SK-N-SH (cell line): ENCODE measurements around the gene PRLR. TPM values are rescaled to one million over a fixed set of nuclear protein-coding genes. Genes with fewer than 3 reads are reported as not detected.

Experiments
- CTCF ChIA-PET: fragments of 300-600, 350-600 bp; formaldehyde crosslinking; extraction: SDS; loops from one replicate; lab custom pipeline; 2021; lab: Yijun Ruan, JAX
- POLR2A ChIA-PET: fragments of 350-600 bp; sonication (Branson Sonifier 250); formaldehyde crosslinking; extraction: SDS; loops from one replicate; lab custom pipeline; 2020; ENCODE audit warnings: antibody characterized with exemption, inconsistent platforms; lab: Yijun Ruan, JAX
- DNase-seq: peaks from one replicate; pipeline ENCODE4 v3.0.0; 2012
- H2AFZ ChIP-seq: fragments of 200-600 bp; sonication (generic); 2 replicates; pipeline ENCODE4 v1.8.1; 2016; ENCODE audit warnings: antibody characterized with exemption, mild to moderate bottlenecking, low read depth
- H3F3A ChIP-seq: fragments of 200-600 bp; sonication (generic); replicated peaks from 2 replicates; pipeline ENCODE3; 2016; ENCODE audit warnings: antibody characterized with exemption, mild to moderate bottlenecking; ENCODE audit not compliant: insufficient read depth
- H3K27ac ChIP-seq, 2 experiments: fragments of 200-500 bp in 1 of 2; fragments of 200-600 bp in 1 of 2; sonication (Bioruptor generic) in 1 of 2; sonication (generic), shearing (Covaris generic) in 1 of 2; 2 replicates each; pipeline versions ENCODE4 v1.5.1 to v1.6.1; 2014 to 2016; ENCODE audit warnings: low read depth in 2 of 2, inconsistent platforms in 1 of 2, low read length in 1 of 2, mild to moderate bottlenecking in 1 of 2, mixed read lengths in 1 of 2
- H3K27me3 ChIP-seq: fragments of 200-600 bp; sonication (generic), shearing (Covaris generic); 2 replicates; pipeline ENCODE4 v1.6.1; 2016; ENCODE audit warnings: mixed run types; ENCODE audit not compliant: insufficient read depth
- H3K36me3 ChIP-seq, 2 experiments: fragments of 200-500 bp in 1 of 2; fragments of 200-600 bp in 1 of 2; sonication (Bioruptor generic) in 1 of 2; sonication (generic) in 1 of 2; replicated peaks in 1 of 2; 2 replicates each; pipeline versions ENCODE3 to v1.5.1; 2014 to 2016; ENCODE audit warnings: low read length in 1 of 2, mild to moderate bottlenecking in 1 of 2; ENCODE audit not compliant: insufficient read depth in 2 of 2, control insufficient read depth in 1 of 2
- H3K4me1 ChIP-seq, 2 experiments: fragments of 200-500 bp in 1 of 2; fragments of 200-600 bp in 1 of 2; sonication (Bioruptor generic) in 1 of 2; sonication (generic), shearing (Covaris generic) in 1 of 2; 2 replicates each; pipeline versions ENCODE4 v1.5.1 to v1.6.1; 2014 to 2016; ENCODE audit warnings: low read depth in 1 of 2, low read length in 1 of 2, mixed run types in 1 of 2; ENCODE audit not compliant: insufficient read depth in 2 of 2, control insufficient read depth in 1 of 2
- H3K4me2 ChIP-seq: fragments of 200-600 bp; sonication (generic), shearing (Covaris generic); 2 replicates; pipeline ENCODE4 v1.6.1; 2017; ENCODE audit warnings: mixed run types
- H3K4me3 ChIP-seq, 2 experiments: fragments of 200-500 bp in 1 of 2; fragments of 200-600 bp in 1 of 2; sonication (Bioruptor generic) in 1 of 2; sonication (generic), shearing (Covaris generic) in 1 of 2; 2 replicates each; pipeline versions ENCODE4 v1.5.1 to v1.8.1; 2014 to 2016; ENCODE audit warnings: low read depth in 2 of 2, inconsistent platforms in 1 of 2, low read length in 1 of 2, mild to moderate bottlenecking in 1 of 2, mixed read lengths in 1 of 2, moderate library complexity in 1 of 2
- H3K79me2 ChIP-seq: fragments of 200-600 bp; sonication (generic); 2 replicates; pipeline ENCODE4 v1.8.1; 2017; ENCODE audit warnings: mild to moderate bottlenecking; ENCODE audit not compliant: insufficient read depth
- H3K9ac ChIP-seq: fragments of 200-600 bp; sonication (generic); 2 replicates; pipeline ENCODE4 v1.6.1; 2017; ENCODE audit warnings: mixed run types
- H3K9me2 ChIP-seq: fragments of 200-600 bp; sonication (generic); 2 replicates; pipeline ENCODE4 v1.6.1; 2017; ENCODE audit warnings: mixed run types
- H3K9me3 ChIP-seq: fragments of 200-600 bp; sonication (generic); 2 replicates; pipeline ENCODE4 v1.6.1; 2017; ENCODE audit warnings: mixed run types, mild to moderate bottlenecking, moderate library complexity
- H4K20me1 ChIP-seq: fragments of 200-600 bp; sonication (generic); 2 replicates; pipeline ENCODE4 v1.6.1; 2017; ENCODE audit warnings: mild to moderate bottlenecking, mixed run types; ENCODE audit not compliant: insufficient read depth
- CHD2 ChIP-seq: fragments of 150-350 bp; IDR thresholded peaks from 2 replicates; pipeline ENCODE4 v1.6.1; 2018; ENCODE audit warnings: low read length; ENCODE audit not compliant: partially characterized antibody
- ELF1 ChIP-seq: IDR thresholded peaks from 2 replicates; pipeline ENCODE4 v1.4.0; 2012
- EP300 ChIP-seq, 2 experiments: IDR thresholded peaks; 2 replicates each; pipeline versions ENCODE4 v1.4.0 to v1.6.1; 2012; ENCODE audit warnings: borderline replicate concordance in 1 of 2, low read depth in 1 of 2, low read length in 1 of 2
- FOSL2 ChIP-seq: IDR thresholded peaks from 2 replicates; pipeline ENCODE4 v1.4.0; 2012; ENCODE audit warnings: low read depth, mild to moderate bottlenecking, moderate library complexity, borderline replicate concordance
- FOXM1 ChIP-seq: IDR thresholded peaks from 2 replicates; pipeline ENCODE4 v1.4.0; 2012; ENCODE audit warnings: low read depth, mild to moderate bottlenecking
- GATA2 ChIP-seq: sonication (generic); formaldehyde crosslinking; IDR thresholded peaks from 2 replicates; pipeline ENCODE4 v1.5.0; 2020; ENCODE audit warnings: mild to moderate bottlenecking, missing genetic modification reagents
- JUND ChIP-seq: IDR thresholded peaks from 2 replicates; pipeline ENCODE4 v1.4.0; 2012
- MXI1 ChIP-seq: IDR thresholded peaks from 2 replicates; pipeline ENCODE4 v1.6.1; 2012; ENCODE audit warnings: mild to moderate bottlenecking, low read depth, low read length, improper control_type of control experiment
- NFIC ChIP-seq: IDR thresholded peaks from 2 replicates; pipeline ENCODE4 v1.4.0; 2012; ENCODE audit warnings: borderline replicate concordance
- NRF1 ChIP-seq: IDR thresholded peaks from 2 replicates; pipeline ENCODE4 v1.6.1; 2012; ENCODE audit warnings: low read depth, mild to moderate bottlenecking, low read length
- POLR2AphosphoS5 ChIP-seq: IDR thresholded peaks from 2 replicates; pipeline ENCODE4 v1.6.1; 2012; ENCODE audit warnings: low read depth, low read length
- RAD21 ChIP-seq: IDR thresholded peaks from 2 replicates; pipeline ENCODE4 v1.6.1; 2012; ENCODE audit warnings: mild to moderate bottlenecking, low read length
- RCOR1 ChIP-seq: fragments of 150-350 bp; IDR thresholded peaks from 2 replicates; pipeline ENCODE4 v1.6.1; 2017; ENCODE audit warnings: antibody characterized with exemption, low read length
- RXRA ChIP-seq: IDR thresholded peaks from 2 replicates; pipeline ENCODE4 v1.4.0; 2012; ENCODE audit warnings: low read depth, mild to moderate bottlenecking, borderline replicate concordance
- SIN3A ChIP-seq: IDR thresholded peaks from 2 replicates; pipeline ENCODE4 v1.6.1; 2012; ENCODE audit warnings: low read depth, mild to moderate bottlenecking, low read length, moderate library complexity, borderline replicate concordance
- SMC3 ChIP-seq: IDR thresholded peaks from 2 replicates; pipeline ENCODE4 v1.6.1; 2012; ENCODE audit warnings: low read depth, low read length, improper control_type of control experiment
- TCF12 ChIP-seq: IDR thresholded peaks from 2 replicates; pipeline ENCODE4 v1.4.0; 2012
- YY1 ChIP-seq: IDR thresholded peaks from 2 replicates; pipeline ENCODE4 v1.4.0; 2012; ENCODE audit warnings: low read depth, mild to moderate bottlenecking
- WGBS: methylation state at CpG from one replicate; pipeline ENCODE4 v1.1.6; 2017; ENCODE audit warnings: low lambda C conversion rate; 5-methylcytosine and 5-hydroxymethylcytosine counted together
- polyA plus RNA-seq, 3 experiments: library from polyadenylated mRNA; depleted of rRNA; stranded (reverse); fragments of >200 nt; gene quantifications; 2 replicates each; pipeline ENCODE4 v1.2.3, GENCODE V29; 2012
- TF ChIP-seq, protein P1 (sequence below): fragments of 150-350 bp; IDR thresholded peaks from 2 replicates; pipeline ENCODE4 v1.6.1; 2017; ENCODE audit warnings: antibody characterized with exemption, low read length, low read depth, borderline replicate concordance
- TF ChIP-seq, protein P2 (sequence below): IDR thresholded peaks from 2 replicates; pipeline ENCODE4 v1.4.0; 2012; ENCODE audit warnings: low read depth

PRLR gene
- polyA plus RNA-seq, 1 of the 3 experiments (the other 2 are of a cell fraction): 0.13 TPM

DNA sequence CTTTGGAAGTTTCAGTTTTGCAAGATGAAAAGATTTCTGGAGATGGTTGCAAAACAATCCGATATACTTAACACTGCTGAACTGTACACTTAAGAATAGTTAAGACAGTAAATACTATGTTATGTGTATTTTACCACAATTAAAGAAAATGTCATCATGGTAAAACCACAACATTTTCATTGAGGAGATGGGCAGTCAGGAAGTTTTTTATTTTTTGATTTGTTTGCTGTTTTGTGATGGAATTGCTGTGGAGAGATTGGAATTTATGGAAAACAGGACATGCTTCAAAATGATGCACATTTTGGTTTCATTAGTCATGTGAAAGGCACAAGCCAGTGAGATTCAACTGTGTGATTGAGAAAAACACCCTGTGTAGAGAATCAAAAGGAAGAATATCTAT is 92.1 kb downstream of the PRLR start:
- Histone ChIP-seq H4K20me1 (no peaks in the 10 kb centered on the region), H3K4me2 (no peak overlapping the region), H3K36me3 (no peaks in the 10 kb centered on the region)
- no peak for TF ChIP-seq EP300 (IDR thresholded peaks at IDR 0.05; ENCODE audit: borderline replicate concordance in 1 of 2, low read depth in 1 of 2, low read length in 1 of 2)
- TF ChIP-seq, protein P1, sequence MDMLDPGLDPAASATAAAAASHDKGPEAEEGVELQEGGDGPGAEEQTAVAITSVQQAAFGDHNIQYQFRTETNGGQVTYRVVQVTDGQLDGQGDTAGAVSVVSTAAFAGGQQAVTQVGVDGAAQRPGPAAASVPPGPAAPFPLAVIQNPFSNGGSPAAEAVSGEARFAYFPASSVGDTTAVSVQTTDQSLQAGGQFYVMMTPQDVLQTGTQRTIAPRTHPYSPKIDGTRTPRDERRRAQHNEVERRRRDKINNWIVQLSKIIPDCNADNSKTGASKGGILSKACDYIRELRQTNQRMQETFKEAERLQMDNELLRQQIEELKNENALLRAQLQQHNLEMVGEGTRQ: no peak
- TF ChIP-seq, all 33 proteins: peak for 0
- Histone ChIP-seq H3K9me2 (no peaks in the 10 kb centered on the region), H3K27ac (no peak overlapping the region), H3K9me3 (no peaks in the 10 kb centered on the region), H3K9ac (no peak overlapping the region), H3F3A (peaks cover 4% of the 10 kb centered on the region), H3K4me3 (no peak overlapping the region), H2AFZ (no peak overlapping the region), H3K79me2 (no peaks in the 10 kb centered on the region), H3K4me1 (no peaks in the 10 kb centered on the region), H3K27me3 (peaks cover 8% of the 10 kb centered on the region; the same call in 1 of the 2 replicates)
- ChIA-PET CTCF (no interaction called here), POLR2A (no interaction called here)
- WGBS: 45% methylated on average over 1 of the region's 1 CpG
- DNase-seq: no peak

DNA sequence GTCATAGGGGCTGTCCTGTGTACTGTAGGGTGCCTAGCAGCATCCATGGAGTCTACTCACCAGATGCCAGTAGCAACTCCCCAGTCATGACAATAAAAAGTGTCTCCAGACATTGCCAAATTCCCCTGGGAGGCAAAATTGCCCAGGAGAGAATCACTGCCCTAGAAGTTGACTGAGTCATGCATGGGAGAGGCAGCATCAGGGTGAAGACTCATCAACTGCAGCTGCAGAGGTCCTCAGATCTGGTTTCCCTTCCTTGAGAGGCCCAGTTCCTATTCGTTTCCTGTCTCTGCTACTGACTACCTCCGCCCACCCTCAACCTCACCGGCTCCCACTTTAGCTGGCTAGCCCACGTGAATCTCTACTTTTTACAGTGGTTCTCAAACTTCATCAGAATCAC is 93.9 kb downstream of the PRLR start:
- Histone ChIP-seq H3K9ac (no peak overlapping the region), H3K4me2 (no peak overlapping the region), H3K27me3 (no peaks in the 10 kb centered on the region), H3F3A (peaks cover 4% of the 10 kb centered on the region), H3K79me2 (no peaks in the 10 kb centered on the region), H2AFZ (peak overlapping the region; percentile 5; the same call in 1 of the 2 replicates), H4K20me1 (no peaks in the 10 kb centered on the region), H3K36me3 (no peaks in the 10 kb centered on the region), H3K4me3 (no peak overlapping the region), H3K9me3 (no peaks in the 10 kb centered on the region), H3K27ac (no peak overlapping the region; a peak in 1 of 4 replicates), H3K4me1 (no peaks in the 10 kb centered on the region), H3K9me2 (no peaks in the 10 kb centered on the region)
- ChIA-PET CTCF (no interaction called here), POLR2A (no interaction called here)
- no peak for DNase-seq
- TF ChIP-seq TCF12: peak; percentile 27; the same call in 1 of the 2 replicates
- peak; percentile 36 for TF ChIP-seq JUND
- TF ChIP-seq RXRA: no peak
- TF ChIP-seq NFIC: no peak
- TF ChIP-seq NRF1: no peak
- TF ChIP-seq FOSL2: peak; percentile 64; the same call in 1 of the 2 replicates
- no peak for TF ChIP-seq EP300 (IDR thresholded peaks at IDR 0.05; ENCODE audit: borderline replicate concordance in 1 of 2, low read depth in 1 of 2, low read length in 1 of 2)
- no peak for TF ChIP-seq CHD2
- no peak for TF ChIP-seq RAD21
- 42% methylated on average over 4 of the region's 4 CpGs for WGBS

DNA sequence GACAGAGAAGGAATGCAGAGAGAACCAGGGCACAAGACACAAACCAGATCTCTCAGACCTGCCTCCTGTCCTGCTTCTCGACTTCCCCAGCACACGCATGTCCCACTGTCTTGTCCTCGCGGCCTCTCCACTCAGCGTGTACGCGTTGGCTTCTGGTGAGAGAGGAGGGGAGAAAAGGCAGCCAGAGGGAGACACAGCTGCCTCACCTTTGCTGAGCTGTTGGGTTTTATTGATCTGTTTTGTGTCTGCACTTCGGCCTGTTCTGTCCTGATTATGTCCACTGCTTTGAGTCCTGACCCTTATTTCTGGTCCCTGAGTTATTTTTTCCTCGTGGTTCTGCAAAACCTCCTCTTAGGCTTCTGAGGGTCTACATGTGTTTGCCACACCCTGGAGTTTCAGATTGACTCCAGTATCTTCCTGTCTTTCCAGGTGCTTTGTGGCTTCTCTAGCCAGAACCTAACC is 95.0 kb downstream of the PRLR start:
- CTCF ChIA-PET: no interaction called here
- peaks cover 4% of the 10 kb centered on the region for H3F3A ChIP-seq
- H4K20me1 ChIP-seq: no peaks in the 10 kb centered on the region
- DNase-seq: no peak
- POLR2A ChIA-PET: no interaction called here
- TF ChIP-seq SMC3 (no peak), RAD21 (no peak), YY1 (no peak), SIN3A (no peak), RXRA (no peak), CHD2 (no peak), ELF1 (no peak), MXI1 (no peak), FOXM1 (no peak), JUND (no peak), GATA2 (no peak), RCOR1 (no peak), EP300 (IDR thresholded peaks at IDR 0.05; ENCODE audit: borderline replicate concordance in 1 of 2, low read depth in 1 of 2, low read length in 1 of 2) (no peak), POLR2AphosphoS5 (no peak)
- TF ChIP-seq, protein P1: no peak
- TF ChIP-seq, protein P2, sequence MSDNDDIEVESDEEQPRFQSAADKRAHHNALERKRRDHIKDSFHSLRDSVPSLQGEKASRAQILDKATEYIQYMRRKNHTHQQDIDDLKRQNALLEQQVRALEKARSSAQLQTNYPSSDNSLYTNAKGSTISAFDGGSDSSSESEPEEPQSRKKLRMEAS: no peak
- no peak overlapping the region for H3K4me2 ChIP-seq
- H3K36me3 ChIP-seq: no peaks in the 10 kb centered on the region
- H3K79me2 ChIP-seq: no peaks in the 10 kb centered on the region
- H2AFZ ChIP-seq: no peak overlapping the region
- WGBS: 79% methylated on average over 9 of the region's 9 CpGs
- no peak overlapping the region for H3K4me3 ChIP-seq
- no peaks in the 10 kb centered on the region for H3K9me3 ChIP-seq
- no peak overlapping the region for H3K9ac ChIP-seq
- H3K9me2 ChIP-seq: no peaks in the 10 kb centered on the region
- H3K4me1 ChIP-seq: peaks cover 0 to 2% of the 10 kb centered on the region in 2 experiments; a peak in 1 of 4 replicates
- no peak overlapping the region for H3K27ac ChIP-seq
- no peaks in the 10 kb centered on the region for H3K27me3 ChIP-seq
